A549 (cell line): ENCODE measurements around the gene SH3RF1. TPM values are rescaled to one million over a fixed set of nuclear protein-coding genes. Genes with fewer than 3 reads are reported as not detected.

Experiments used
- ATAC-seq, 2 experiments: fragments of 200-7000 bp in 1 of 2; fragments of >200 bp in 1 of 2; cut with Nextera tagmentation in 1 of 2; cut with Tn5 transposase in 1 of 2; 3 replicates each; pipeline versions ENCODE4 v1.8.0 to v1.9.1; 2018 to 2020; ENCODE audit warnings: mild to moderate bottlenecking in 1 of 2, moderate library complexity in 1 of 2
- CTCF ChIA-PET: fragments of 300-600 bp; sonication (Branson Sonifier 250); formaldehyde crosslinking; extraction: SDS; loops from one replicate; lab custom pipeline; 2021; ENCODE audit warnings: antibody characterized with exemption, inconsistent platforms; lab: Yijun Ruan, JAX
- POLR2A ChIA-PET: fragments of 350-600 bp; formaldehyde crosslinking; extraction: SDS; loops from one replicate; lab custom pipeline; 2021; ENCODE audit warnings: antibody characterized with exemption, inconsistent platforms; lab: Yijun Ruan, JAX
- DNase-seq, 2 experiments: peaks; one replicate each; pipeline versions ENCODE4 v3.0.0 to v3.0.0-alpha.2; 2011 to 2016; ENCODE audit warnings: low read depth in 1 of 2, low spot score in 1 of 2
- FAIRE-seq: peaks from 2 replicates; lab custom pipeline; 2011; peaks lifted over from hg19 to GRCh38; lab: Jason Lieb, UNC
- H3K27ac ChIP-seq, 2 experiments: fragments of >200 bp; sonication (Bioruptor Twin); formaldehyde crosslinking; 3 replicates each; pipeline ENCODE4 v1.5.1; 2016 to 2017
- H3K4me1 ChIP-seq: fragments of >200 bp; sonication (Bioruptor Twin); formaldehyde crosslinking; 3 replicates; pipeline ENCODE4 v1.6.1; 2016
- H3K4me2 ChIP-seq: fragments of >200 bp; sonication (Bioruptor Twin); formaldehyde crosslinking; 3 replicates; pipeline ENCODE4 v1.6.1; 2016
- H3K4me3 ChIP-seq: fragments of >200 bp; sonication (Bioruptor Twin); formaldehyde crosslinking; 3 replicates; pipeline ENCODE4 v1.5.1; 2016
- H3K9me3 ChIP-seq: fragments of >200 bp; sonication (Bioruptor Twin); formaldehyde crosslinking; 3 replicates; pipeline ENCODE4 v1.6.1; 2016
- ATOH8 ChIP-seq: fragments of 250-450 bp; sonication (Bioruptor Pico); IDR thresholded peaks from 2 replicates; pipeline ENCODE4 v1.5.0; 2020; ENCODE audit warnings: low read depth, mild to moderate bottlenecking, moderate library complexity
- BHLHE40 ChIP-seq: IDR thresholded peaks from 2 replicates; pipeline ENCODE4 v1.6.1; 2012; ENCODE audit warnings: low read depth, low read length, inconsistent platforms
- CBX8 ChIP-seq: fragments of 200-600 bp; sonication (generic); IDR thresholded peaks from 2 replicates; pipeline ENCODE4 v1.6.1; 2016
- CEBPB ChIP-seq, 2 experiments: fragments of >200 bp in 1 of 2; sonication (Bioruptor Twin) in 1 of 2; formaldehyde crosslinking in 1 of 2; IDR thresholded peaks; 2 replicates each; pipeline ENCODE4 v1.6.1; 2012 to 2016
- CHD2 ChIP-seq: fragments of 150-350 bp; IDR thresholded peaks from 2 replicates; pipeline ENCODE4 v1.6.1; 2014; ENCODE audit warnings: low read length; ENCODE audit not compliant: partially characterized antibody
- CTCF ChIP-seq: fragments of >200 bp; sonication (Bioruptor Twin); formaldehyde crosslinking; IDR thresholded peaks from 3 replicates; pipeline ENCODE4 v1.5.1; 2016
- EHMT2 ChIP-seq: fragments of 200-600 bp; sonication (generic); IDR thresholded peaks from 2 replicates; pipeline ENCODE4 v1.6.1; 2016; ENCODE audit warnings: antibody characterized with exemption, low read depth, mild to moderate bottlenecking, moderate library complexity
- ELK1 ChIP-seq: fragments of 150-350 bp; IDR thresholded peaks from 2 replicates; pipeline ENCODE4 v1.6.1; 2014; ENCODE audit warnings: low read depth, mild to moderate bottlenecking, low read length
- FOSB ChIP-seq: fragments of 250-450 bp; sonication (Bioruptor Pico); IDR thresholded peaks from 2 replicates; pipeline ENCODE4 v1.5.0; 2020; ENCODE audit warnings: mild to moderate bottlenecking, moderate library complexity
- GATA3 ChIP-seq: IDR thresholded peaks from 2 replicates; pipeline ENCODE4 v1.6.1; 2012; ENCODE audit warnings: borderline replicate concordance
- HOXA7 ChIP-seq: fragments of 250-450 bp; sonication (Bioruptor Pico); IDR thresholded peaks from 2 replicates; pipeline ENCODE4 v1.5.0; 2020; ENCODE audit warnings: mild to moderate bottlenecking, moderate library complexity
- MAFK ChIP-seq: fragments of 450-650 bp; IDR thresholded peaks from 2 replicates; pipeline ENCODE4 v1.6.1; 2014; ENCODE audit not compliant: partially characterized antibody
- MYC ChIP-seq: IDR thresholded peaks from 2 replicates; pipeline ENCODE4 v1.6.1; 2012; ENCODE audit warnings: mild to moderate bottlenecking, inconsistent platforms, low read length, improper control_type of control experiment, borderline replicate concordance
- PHF8 ChIP-seq: fragments of 200-600 bp; sonication (generic); IDR thresholded peaks from 2 replicates; pipeline ENCODE4 v1.6.1; 2016; ENCODE audit warnings: low read depth, mild to moderate bottlenecking, antibody characterized with exemption, moderate library complexity, borderline replicate concordance
- POLR2A ChIP-seq: IDR thresholded peaks from 2 replicates; pipeline ENCODE4 v1.6.1; 2012; ENCODE audit warnings: mild to moderate bottlenecking, low read length
- POLR2AphosphoS2 ChIP-seq: conservative IDR thresholded peaks from 2 replicates; pipeline ENCODE4 v1.6.1; 2012; ENCODE audit warnings: low read length, improper control_type of control experiment, inconsistent platforms
- RCOR1 ChIP-seq: fragments of 150-350 bp; IDR thresholded peaks from 2 replicates; pipeline ENCODE4 v1.6.1; 2014; ENCODE audit warnings: antibody characterized with exemption, low read length, low read depth
- SMC3 ChIP-seq: fragments of >200 bp; sonication (Bioruptor Twin); formaldehyde crosslinking; IDR thresholded peaks from 3 replicates; pipeline ENCODE4 v1.6.1; 2018; ENCODE audit warnings: inconsistent platforms
- TFCP2L1 ChIP-seq: fragments of 250-450 bp; sonication (Bioruptor Pico); IDR thresholded peaks from 2 replicates; pipeline ENCODE4 v1.5.0; 2021; ENCODE audit warnings: mild to moderate bottlenecking
- TP53 ChIP-seq: fragments of 250-450 bp; sonication (Bioruptor Pico); IDR thresholded peaks from 2 replicates; pipeline ENCODE4 v1.5.0; 2021; ENCODE audit warnings: mild to moderate bottlenecking, moderate library complexity
- ZC3H11A ChIP-seq: fragments of 450-650 bp; IDR thresholded peaks from 2 replicates; pipeline ENCODE4 v1.6.1; 2014; ENCODE audit warnings: antibody characterized with exemption, mild to moderate bottlenecking
- ZNF302 ChIP-seq: fragments of 250-450 bp; sonication (Bioruptor Pico); IDR thresholded peaks from 2 replicates; pipeline ENCODE4 v1.9.0; 2021; ENCODE audit warnings: inconsistent platforms, mild to moderate bottlenecking, moderate library complexity
- WGBS: methylation state at CpG from one replicate; pipeline ENCODE4 v1.1.6; 2017; ENCODE audit errors: missing lambda C conversion rate; 5-methylcytosine and 5-hydroxymethylcytosine counted together
- polyA plus RNA-seq, 4 experiments: library from polyadenylated mRNA; depleted of rRNA in 3 of 4; stranded (reverse); fragments of >200 nt; fragmentation: RNase III in 1 of 4; extraction: RNeasy Plus Mini Kit Qiagen cat#74134 plus additional on column Dnase treatment in 1 of 4; gene quantifications; 2 replicates in 3 of 4; 3 replicates in 1 of 4; pipeline ENCODE4 v1.2.3, GENCODE V29; 2011 to 2017

Gene SH3RF1
- polyA plus RNA-seq, 2 of the 4 experiments (the other 2 are of a cell fraction) = 8.0 to 15.1 TPM

GRCh38 chr4:169266081-169266480 is 4.7 kb downstream of the SH3RF1 start:
- no peak for DNase-seq
- Histone ChIP-seq H3K4me3 (no peak overlapping the region), H3K4me1 (peaks cover 34% of the 10 kb centered on the region), H3K9me3 (no peaks in the 10 kb centered on the region), H3K4me2 (peak overlapping the region; percentile 78), H3K27ac (peak overlapping the region in 1 of 2 experiments; percentile 77; a peak in 3 of 6 replicates)
- ATAC-seq = no peak
- ChIA-PET POLR2A (no interaction called here), CTCF (no interaction called here)
- FAIRE-seq = no peak
- TF ChIP-seq TP53 (CRISPR knock-in tag) (no peak), PHF8 (no peak), HOXA7 (CRISPR knock-in tag) (no peak), RCOR1 (no peak), GATA3 (no peak), CTCF (no peak), MAFK (no peak), ELK1 (no peak), MYC (no peak), EHMT2 (no peak), ZNF302 (CRISPR knock-in tag) (no peak)
- TF ChIP-seq, all 56 proteins: peak for 0
- 89% methylated on average over 4 of the region's 4 CpGs for WGBS

- FAIRE-seq = no peak
- TF ChIP-seq SMC3 = no peak
- TF ChIP-seq ELK1 = no peak
- no peak for TF ChIP-seq POLR2A
- no peak for TF ChIP-seq ZNF302 (CRISPR knock-in tag)
- TF ChIP-seq CEBPB (IDR thresholded peaks at IDR 0.05) = no peak
- no peak for TF ChIP-seq CHD2
- TF ChIP-seq FOSB = no peak
- no peak for TF ChIP-seq POLR2AphosphoS2
- no peak for TF ChIP-seq TFCP2L1 (CRISPR knock-in tag)
- no peak for TF ChIP-seq ATOH8 (CRISPR knock-in tag)
- no peak for TF ChIP-seq HOXA7 (CRISPR knock-in tag)
- no peak for TF ChIP-seq CBX8
- TF ChIP-seq ZC3H11A = no peak
- TF ChIP-seq BHLHE40 = no peak
- TF ChIP-seq, all 56 proteins: peak for 0
- ATAC-seq = no peak
- Histone ChIP-seq H3K27ac (peak overlapping the region in 1 of 2 experiments; percentile 16; a peak in 2 of 6 replicates), H3K4me2 (no peak overlapping the region), H3K9me3 (no peaks in the 10 kb centered on the region), H3K4me3 (no peak overlapping the region), H3K4me1 (peaks cover 53% of the 10 kb centered on the region)
- no peak for DNase-seq
- 100% methylated on average over 1 of the region's 1 CpG for WGBS
- CTCF ChIA-PET = no interaction called here
- POLR2A ChIA-PET = no interaction called here
These were observed 6.9 kb downstream of the SH3RF1 start for GRCh38 chr4:169263791-169264392.
